Brain microvascular endothelial cell (primary cell): ENCODE measurements around the gene TRIM47.

Experiments
- DNase-seq: peaks from one replicate; pipeline ENCODE4 v3.0.0-alpha.2; 2020
- H3K27ac ChIP-seq: fragments of 250-450 bp; sonication (Bioruptor Pico); 2 replicates; pipeline ENCODE4 v1.5.1; 2020; ENCODE audit warnings: mild to moderate bottlenecking, moderate library complexity
- H3K27me3 ChIP-seq: fragments of 250-450 bp; sonication (Bioruptor Pico); replicated peaks from 2 replicates; pipeline ENCODE4 v1.5.1; 2020; ENCODE audit warnings: mild to moderate bottlenecking
- H3K36me3 ChIP-seq: fragments of 250-450 bp; sonication (Bioruptor Pico); replicated peaks from 2 replicates; pipeline ENCODE4 v1.5.1; 2020; ENCODE audit warnings: mild to moderate bottlenecking
- H3K4me3 ChIP-seq: 2 replicates; pipeline ENCODE4 v1.5.1; 2011; ENCODE audit warnings: low read depth, mild to moderate bottlenecking, control low read depth, low read length, moderate library complexity
- CTCF ChIP-seq: IDR thresholded peaks from 2 replicates; pipeline ENCODE4 v1.5.1; 2011; ENCODE audit warnings: low read depth, mild to moderate bottlenecking, moderate library complexity, low read length, control low read depth, inconsistent platforms; ENCODE audit errors: missing control alignments
- in situ Hi-C: cut with HindIII; loops from 2 replicates; pipeline ENCODE4 v1.10.0; 2017; ENCODE audit warnings: low sequenced_read_pairs, low pct_ligation_motif_present

TRIM47 gene

GRCh38 chr17:75895370-75896155 lies 17.2 kb upstream of the TRIM47 start:
- no peak for DNase-seq
- H3K36me3 ChIP-seq, result peaks cover 14% of the 10 kb centered on the region
- H3K27me3 ChIP-seq, result no peaks in the 10 kb centered on the region
- peak overlapping the region; percentile 87 for H3K4me3 ChIP-seq
- TF ChIP-seq CTCF, result peak; percentile 60
- in situ Hi-C loops, result no loop called here
- peak overlapping the region; percentile 66 for H3K27ac ChIP-seq

- peaks cover 14% of the 10 kb centered on the region for H3K36me3 ChIP-seq
- H3K27me3 ChIP-seq, result no peaks in the 10 kb centered on the region
- in situ Hi-C loops, result no loop called here
- no peak for DNase-seq
- no peak for TF ChIP-seq CTCF
- H3K4me3 ChIP-seq, result no peak overlapping the region
- H3K27ac ChIP-seq, result no peak overlapping the region
Observed at GRCh38 chr17:75894049-75894733, 15.8 kb upstream of the TRIM47 start.

- no peak for TF ChIP-seq CTCF
- H3K4me3 ChIP-seq, result no peak overlapping the region
- no peaks in the 10 kb centered on the region for H3K27me3 ChIP-seq
- no peak overlapping the region for H3K27ac ChIP-seq
- peaks cover 12% of the 10 kb centered on the region for H3K36me3 ChIP-seq
- no peak for DNase-seq
- in situ Hi-C loops, result no loop called here
Observed at GRCh38 chr17:75893305-75894048, 15.1 kb upstream of the TRIM47 start.

GRCh38 chr17:75892556-75893224 lies 14.3 kb upstream of the TRIM47 start:
- Histone ChIP-seq H3K4me3 (no peak overlapping the region), H3K36me3 (peaks cover 8% of the 10 kb centered on the region), H3K27ac (no peak overlapping the region), H3K27me3 (no peaks in the 10 kb centered on the region)
- DNase-seq, result no peak
- in situ Hi-C loops, result no loop called here
- no peak for TF ChIP-seq CTCF

- Histone ChIP-seq H3K27me3 (no peaks in the 10 kb centered on the region), H3K36me3 (peaks cover 8% of the 10 kb centered on the region), H3K27ac (no peak overlapping the region), H3K4me3 (no peak overlapping the region)
- no peak for DNase-seq
- no peak for TF ChIP-seq CTCF
- in situ Hi-C loops, result no loop called here
Observed at GRCh38 chr17:75891605-75892555, 13.5 kb upstream of the TRIM47 start.
